ENCODE data around the gene LEKR1. TPM values are rescaled to one million over a fixed set of nuclear protein-coding genes. Genes with fewer than 3 reads are reported as not detected.

Gene LEKR1
- total and polyA plus RNA-seq, 9 of the 15 experiments (the other 6 are each of a cell fraction or from before 2014, with no cell fraction given), result 0.76 to 1.8 (median 1.2) TPM

GRCh38 chr3:156873906-156874305 is 47.8 kb downstream of the LEKR1 start:
- Histone ChIP-seq H4K20me1 (replicated peaks; ENCODE audit: control insufficient read depth, insufficient read depth, low read length) (no peaks in the 10 kb centered on the region), H3K79me2 (ENCODE audit: control insufficient read depth, insufficient read depth, low read length) (no peaks in the 10 kb centered on the region), H3K27me3 (ENCODE audit: control insufficient read depth in 2 of 2, insufficient read depth in 2 of 2, low read length in 2 of 2) (no peaks in the 10 kb centered on the region), H3K4me1 (replicated peaks in 1 of 2; ENCODE audit: control insufficient read depth in 2 of 2, insufficient read depth in 2 of 2, low read length in 2 of 2) (no peaks in the 10 kb centered on the region), H3K27ac (ENCODE audit: extremely low read depth, low read depth, low read length) (no peak overlapping the region), H3K4me2 (ENCODE audit: insufficient read depth, low read length) (no peak overlapping the region), H2AFZ (ENCODE audit: low read depth, low read length) (no peak overlapping the region), H3K9me3 (replicated peaks; ENCODE audit: control insufficient read depth, insufficient read depth, low read depth, low read length) (0 out of 2 replicates have a peak, but pooled peaks cover 1% of the 10 kb centered on the region), H3K36me3 (ENCODE audit: control insufficient read depth, insufficient read depth, low read length) (no peaks in the 10 kb centered on the region), H3K9me1 (ENCODE audit: control insufficient read depth, insufficient read depth, low read length) (no peaks in the 10 kb centered on the region), H3K9ac (ENCODE audit: insufficient read depth in 1 of 2, low read depth in 2 of 2, low read length in 2 of 2) (no peak overlapping the region), H3K4me3 (no peak overlapping the region)
- in situ Hi-C loops (cut with MboI) (no loop called here), intact Hi-C loops (cut with micrococcal nuclease) (no loop called here)
- no TSS peak for BruUV-seq (replicated peaks)
- ATAC-seq (no peak), FAIRE-seq (no peak), DNase-seq (ENCODE audit: extremely low read depth in 1 of 4, low spot score in 3 of 4) (no peak)
- ChIA-PET POLR2A (no interaction called here), CTCF (ENCODE audit: low intra/inter-chr PET ratio) (no interaction called here)
- WGBS (ENCODE audit: insufficient coverage, low coverage, missing lambda C conversion rate), result 0% methylated on average over 1 of the region's 1 CpG
- TF ChIP-seq HLTF (IDR thresholded peaks at IDR 0.05), result peak; percentile 82; the same call in 1 of the 2 replicates
- TF ChIP-seq ZNF395 (CRISPR knock-in tag; IDR thresholded peaks at IDR 0.05), result no peak
- TF ChIP-seq RAD21 (CRISPR knock-in tag; conservative IDR thresholded peaks at IDR 0.05 in 1 of 2, IDR thresholded peaks at IDR 0.05 in 1 of 2), result no peak
- TF ChIP-seq NCOR1 (IDR thresholded peaks at IDR 0.05), result no peak
- TF ChIP-seq C11orf30 (IDR thresholded peaks at IDR 0.05; ENCODE audit: low read depth), result no peak
- TF ChIP-seq ZNF12 (CRISPR knock-in tag; IDR thresholded peaks at IDR 0.05), result no peak
- no peak for TF ChIP-seq CBFA2T2 (conservative IDR thresholded peaks at IDR 0.05)
- TF ChIP-seq ZNF280A (IDR thresholded peaks at IDR 0.05; ENCODE audit: low read depth, partially characterized antibody), result peak; percentile 63
- no peak for TF ChIP-seq PHB2 (IDR thresholded peaks at IDR 0.05; ENCODE audit: low read depth)
- TF ChIP-seq ZNF146 (CRISPR knock-in tag; IDR thresholded peaks at IDR 0.05; ENCODE audit: unreplicated experiment), result no peak
- no peak for TF ChIP-seq TEAD2 (tag; IDR thresholded peaks at IDR 0.05)
- no peak for TF ChIP-seq HBP1 (CRISPR knock-in tag; IDR thresholded peaks at IDR 0.05)
- no peak for TF ChIP-seq NR1H2 (CRISPR knock-in tag; IDR thresholded peaks at IDR 0.05)
- no peak for TF ChIP-seq ZNF282 (CRISPR knock-in tag; IDR thresholded peaks at IDR 0.05)
- TF ChIP-seq MCM7 (IDR thresholded peaks at IDR 0.05), result no peak
- TF ChIP-seq ZBED1 (IDR thresholded peaks at IDR 0.05), result no peak
- no peak for TF ChIP-seq CHD4 (IDR thresholded peaks at IDR 0.05; ENCODE audit: insufficient read depth, insufficient replicate concordance, low read depth, low read length, poor library complexity, severe bottlenecking)

Measured in K562 (cell line).